DOHH2 (cell line): Measurements from ENCODE around the gene MINDY2.

Experiments used
- CTCF ChIP-seq: fragments of 200-600 bp; sonication (generic); IDR thresholded peaks from one replicate; pipeline ENCODE4 v1.5.1; 2014; ENCODE audit warnings: antibody characterized with exemption, mild to moderate bottlenecking, low read depth, low read length; ENCODE audit not compliant: poor library complexity, severe bottlenecking
- EZH2phosphoT487 ChIP-seq: fragments of 200-600 bp; sonication (generic); IDR thresholded peaks from 2 replicates; pipeline ENCODE4 v1.6.1; 2017; ENCODE audit warnings: borderline replicate concordance, mild to moderate bottlenecking, antibody characterized with exemption, low read length, moderate library complexity, mixed read lengths

DNA sequence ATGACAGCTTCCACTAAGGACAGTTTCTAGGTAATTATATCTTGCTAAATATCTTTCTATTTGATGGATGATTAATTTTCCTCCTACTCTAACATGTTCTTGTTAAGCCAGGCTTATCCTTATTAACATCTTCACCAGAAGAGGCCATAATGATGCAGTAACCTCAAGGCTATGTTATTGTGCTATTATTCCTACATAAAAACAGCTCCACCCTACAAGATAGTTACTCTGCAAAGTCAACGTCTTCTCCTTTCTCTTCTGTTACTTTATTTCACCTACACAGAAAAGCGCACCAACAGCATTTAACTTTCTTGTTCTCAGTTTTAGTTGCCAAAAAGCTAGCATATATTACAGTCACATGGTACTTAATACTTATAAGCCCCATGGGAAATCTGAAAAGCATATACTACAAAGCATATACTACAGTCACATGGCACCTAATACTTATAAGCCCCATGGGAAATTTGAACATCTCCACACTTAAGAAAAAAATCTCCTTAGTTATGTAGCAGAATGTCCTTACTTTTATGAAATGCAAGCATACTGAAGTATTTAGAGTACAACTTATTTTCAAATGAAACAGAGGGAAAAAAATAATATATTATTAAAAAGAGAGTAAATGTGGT lies 35.0 kb upstream of the MINDY2 start:
- TF ChIP-seq CTCF: no peak
- TF ChIP-seq EZH2phosphoT487: no peak
